GM18519 (cell line): Measurements from ENCODE around the gene CCDC142.

ENCODE experiments used
- ATAC-seq: cut with Tn5 transposase; IDR thresholded peaks from one replicate; pipeline ENCODE4 v1.9.1; 2021; ENCODE audit warnings: mild to moderate bottlenecking, moderate library complexity; ENCODE audit not compliant: unreplicated experiment, low FRiP score

The CCDC142 gene

GRCh38 chr2:74425523-74425922 is 57.3 kb downstream of the CCDC142 start:
- ATAC-seq: no peak

GRCh38 chr2:74424995-74425406 is 57.8 kb downstream of the CCDC142 start:
- no peak for ATAC-seq

GRCh38 chr2:74424139-74424992 is 58.4 kb downstream of the CCDC142 start:
- ATAC-seq: no peak
